K562 (cell line): ENCODE measurements around the gene BLM. TPM values are rescaled to one million over a fixed set of nuclear protein-coding genes. Genes with fewer than 3 reads are reported as not detected.

Source experiments
- ATAC-seq: fragments of 200-7000 bp; cut with Tn5 transposase; 3 replicates; pipeline ENCODE4 v1.9.1; 2020; ENCODE audit warnings: moderate library complexity
- BruUV-seq: library from RNA; stranded (reverse); fragments of 400-500 nt; replicated peaks from 2 replicates; lab custom pipeline; 2021; lab: Mats Ljungman, UMichigan
- CTCF ChIA-PET: fragments of 300-600 bp; formaldehyde crosslinking; extraction: SDS; loops from one replicate; lab custom pipeline; 2021; ENCODE audit warnings: low intra/inter-chr PET ratio; lab: Yijun Ruan, JAX
- POLR2A ChIA-PET: fragments of 300-600, 350-650 bp; sonication (Branson Sonifier 250); formaldehyde crosslinking; extraction: SDS; loops from one replicate; lab custom pipeline; 2021; ENCODE audit warnings: antibody characterized with exemption, inconsistent platforms; lab: Yijun Ruan, JAX
- DNase-seq, 4 experiments: peaks; one replicate each; pipeline versions ENCODE4 v3.0.0 to v3.0.0-alpha.2; 2011 to 2018; ENCODE audit warnings: low spot score in 3 of 4, mixed read lengths in 3 of 4; ENCODE audit errors: extremely low read depth in 1 of 4
- FAIRE-seq: peaks from 2 replicates; lab custom pipeline; 2011; peaks lifted over from hg19 to GRCh38; lab: Jason Lieb, UNC
- H2AFZ ChIP-seq: 2 replicates; pipeline ENCODE4 v1.6.0; 2011; ENCODE audit warnings: low read depth, low read length, control low read depth, inconsistent platforms
- H3K27ac ChIP-seq: fragments of 200-600 bp; 3 replicates; pipeline ENCODE4 v1.8.0; 2011; ENCODE audit warnings: low read depth, mild to moderate bottlenecking, control low read depth, inconsistent platforms, low read length, moderate library complexity, mixed read lengths; ENCODE audit errors: extremely low read depth
- H3K27me3 ChIP-seq, 2 experiments: fragments of 300-600 bp in 1 of 2; 2 replicates in 1 of 2; 3 replicates in 1 of 2; pipeline versions ENCODE4 v1.6.0 to v1.8.0; 2011; ENCODE audit warnings: inconsistent platforms in 2 of 2, low read length in 2 of 2, mild to moderate bottlenecking in 1 of 2, mixed read lengths in 1 of 2, moderate library complexity in 1 of 2; ENCODE audit not compliant: control insufficient read depth in 2 of 2, insufficient read depth in 2 of 2
- H3K36me3 ChIP-seq: fragments of 300-600 bp; 3 replicates; pipeline ENCODE4 v1.8.0; 2011; ENCODE audit warnings: mild to moderate bottlenecking, low read length, inconsistent platforms; ENCODE audit not compliant: control insufficient read depth, insufficient read depth
- H3K4me1 ChIP-seq, 2 experiments: fragments of 200-600 bp in 1 of 2; replicated peaks in 1 of 2; 2 replicates in 1 of 2; 3 replicates in 1 of 2; pipeline versions ENCODE4 v1.5.1 to v1.8.0; 2011; ENCODE audit warnings: inconsistent platforms in 2 of 2, low read length in 2 of 2, mild to moderate bottlenecking in 1 of 2, mixed read lengths in 1 of 2, moderate library complexity in 1 of 2; ENCODE audit not compliant: control insufficient read depth in 2 of 2, insufficient read depth in 2 of 2
- H3K4me2 ChIP-seq: 2 replicates; pipeline ENCODE4 v1.6.1; 2011; ENCODE audit warnings: low read length, control low read depth, inconsistent platforms, mixed read lengths; ENCODE audit not compliant: insufficient read depth
- H3K4me3 ChIP-seq: fragments of 200-600 bp; sonication (generic), shearing (Covaris generic); 2 replicates; pipeline ENCODE4 v1.5.1; 2016; ENCODE audit warnings: control low read depth, inconsistent platforms
- H3K79me2 ChIP-seq: fragments of 200-600 bp; 3 replicates; pipeline ENCODE4 v1.8.0; 2011; ENCODE audit warnings: low read length, inconsistent platforms; ENCODE audit not compliant: control insufficient read depth, insufficient read depth
- H3K9ac ChIP-seq, 2 experiments: 2 replicates each; pipeline versions ENCODE4 v1.6.0 to v1.6.1; 2011; ENCODE audit warnings: low read depth in 2 of 2, low read length in 2 of 2, control low read depth in 1 of 2, inconsistent platforms in 1 of 2, mild to moderate bottlenecking in 1 of 2, mixed read lengths in 1 of 2; ENCODE audit not compliant: insufficient read depth in 1 of 2
- H3K9me1 ChIP-seq: one replicate; pipeline ENCODE4 v1.6.0; 2011; ENCODE audit warnings: inconsistent platforms, mild to moderate bottlenecking, low read length, moderate library complexity; ENCODE audit not compliant: control insufficient read depth, insufficient read depth
- H3K9me3 ChIP-seq: replicated peaks from 2 replicates; pipeline ENCODE4 v1.5.1; 2011; ENCODE audit warnings: low read depth, low read length, inconsistent platforms; ENCODE audit not compliant: control insufficient read depth, insufficient read depth
- H4K20me1 ChIP-seq: replicated peaks from 2 replicates; pipeline ENCODE4 v1.6.1; 2011; ENCODE audit warnings: low read length, inconsistent platforms, mixed read lengths; ENCODE audit not compliant: control insufficient read depth, insufficient read depth
- CTBP1 ChIP-seq: fragments of 450-650 bp; IDR thresholded peaks from 2 replicates; pipeline ENCODE4 v1.6.1; 2016; ENCODE audit warnings: borderline replicate concordance
- ELK1 ChIP-seq: sonication (generic); formaldehyde crosslinking; IDR thresholded peaks from 2 replicates; pipeline ENCODE4 v1.8.1; 2022; ENCODE audit warnings: missing genetic modification reagents
- KLF1 ChIP-seq: fragments of 450-650 bp; IDR thresholded peaks from 2 replicates; pipeline ENCODE4 v1.6.1; 2016; ENCODE audit warnings: missing genetic modification characterization, missing compliant biosample characterization
- MCM3 ChIP-seq: fragments of 450-650 bp; IDR thresholded peaks from 2 replicates; pipeline ENCODE4 v1.6.1; 2016
- MLLT1 ChIP-seq, 2 experiments: fragments of 450-650 bp; IDR thresholded peaks; 2 replicates each; pipeline ENCODE4 v1.6.1; 2016
- PHTF2 ChIP-seq: fragments of 250-450 bp; sonication (Bioruptor Pico); IDR thresholded peaks from 2 replicates; pipeline ENCODE4 v1.5.0; 2021; ENCODE audit warnings: mild to moderate bottlenecking
- RBM14 ChIP-seq: fragments of 200-400 bp; formaldehyde crosslinking; IDR thresholded peaks from 2 replicates; pipeline ENCODE4 v1.6.1; 2018; ENCODE audit warnings: low read depth, mild to moderate bottlenecking, low read length, moderate library complexity, borderline replicate concordance; ENCODE audit not compliant: insufficient read depth
- SMARCB1 ChIP-seq: IDR thresholded peaks from 2 replicates; pipeline ENCODE4 v1.6.1; 2011; ENCODE audit warnings: improper control_type of control experiment, low read depth; ENCODE audit not compliant: insufficient read length
- SNIP1 ChIP-seq: fragments of 450-650 bp; IDR thresholded peaks from 2 replicates; pipeline ENCODE4 v1.7.1; 2017; ENCODE audit warnings: low read depth, mild to moderate bottlenecking
- ZBTB26 ChIP-seq: fragments of 450-650 bp; formaldehyde crosslinking; IDR thresholded peaks from 2 replicates; pipeline ENCODE4 v1.4.0; 2022; ENCODE audit warnings: missing genetic modification characterization
- ZSCAN32 ChIP-seq: fragments of 450-650 bp; formaldehyde crosslinking; IDR thresholded peaks from 2 replicates; pipeline ENCODE4 v1.4.0; 2020; ENCODE audit warnings: mild to moderate bottlenecking, moderate library complexity
- WGBS: fragments of 100-300 bp; shearing (Covaris generic); methylation state at CpG from one replicate; pipeline ENCODE4 v1.1.6; 2016; ENCODE audit warnings: low coverage, mixed read lengths; ENCODE audit not compliant: insufficient coverage; ENCODE audit errors: missing lambda C conversion rate; 5-methylcytosine and 5-hydroxymethylcytosine counted together
- in situ Hi-C: fragments of 300-500 bp; cut with MboI; formaldehyde crosslinking; loops from 4 replicates; pipeline ENCODE4 v1.15.0; 2018; ENCODE audit warnings: inconsistent platforms, mixed read lengths
- intact Hi-C: fragments of 100-400 bp; cut with micrococcal nuclease; formaldehyde crosslinking; loops from 2 replicates; pipeline ENCODE4 v1.14.2; 2022
- polyA plus RNA-seq, 8 experiments: library from polyadenylated mRNA; depleted of rRNA in 4 of 8; stranded (reverse) in 5 of 8; unstranded in 3 of 8; fragments of >200 nt; fragmentation: Nextera tagmentation in 2 of 8; fragmentation: Illumina TruSeq in 1 of 8; extraction: Ambion mirVana in 2 of 8; extraction: Trizol in 1 of 8; gene quantifications; 2 replicates each; pipeline versions ENCODE4 v1.2.1 to v1.2.3, GENCODE V29; 2011 to 2014; ENCODE audit warnings: inconsistent platforms in 1 of 8, missing spikeins in 1 of 8
- total RNA-seq, 7 experiments: library from RNA; depleted of rRNA in 6 of 7; stranded (reverse); fragments of >200 nt in 6 of 7; fragmentation: Illumina TruSeq in 2 of 7; extraction: Trizol in 2 of 7; gene quantifications; 2 replicates each; pipeline versions ENCODE4 v1.2.1 to v1.2.3, GENCODE V29; 2011 to 2021; ENCODE audit warnings: low replicate concordance in 1 of 7
- TF ChIP-seq, protein P1 (sequence below): fragments of 250-450 bp; sonication (Bioruptor Pico); IDR thresholded peaks from 2 replicates; pipeline ENCODE4 v1.8.0; 2021; ENCODE audit warnings: borderline replicate concordance, mild to moderate bottlenecking, moderate library complexity; ENCODE audit not compliant: poor library complexity, severe bottlenecking

BLM gene
- total and polyA plus RNA-seq, 9 of the 15 experiments (the other 6 are each of a cell fraction or from before 2014, with no cell fraction given) = 21.0 to 56.0 (median 43.9) TPM

DNA sequence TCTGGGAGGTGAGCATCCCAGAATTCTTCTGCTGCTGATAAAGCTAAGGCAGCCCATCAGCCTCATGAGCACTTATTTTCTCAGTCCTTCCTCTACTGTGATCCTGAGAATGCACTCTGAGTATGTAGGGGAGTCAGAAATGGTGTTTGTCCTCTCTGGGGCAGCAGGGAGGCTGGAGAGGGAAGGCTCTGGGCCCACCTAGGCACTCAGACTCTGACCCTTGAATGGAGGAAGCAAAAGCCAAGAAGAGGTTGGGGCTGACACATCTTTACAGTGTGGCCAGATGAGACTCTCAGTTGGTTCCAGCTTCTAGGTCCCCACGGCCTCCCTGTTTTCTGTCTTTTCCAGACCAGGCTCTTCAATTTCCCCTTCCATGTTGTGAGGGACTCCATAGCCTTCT is 36.1 kb upstream of the BLM start:
- Histone ChIP-seq H3K4me1 (peaks cover 4 to 13% of the 10 kb centered on the region in 2 experiments; a peak in 4 of 5 replicates), H3K9me1 (no peaks in the 10 kb centered on the region), H3K4me3 (no peak overlapping the region), H3K27ac (no peak overlapping the region), H3K9me3 (no peaks in the 10 kb centered on the region), H3K4me2 (no peak overlapping the region), H3K9ac (no peak overlapping the region), H3K79me2 (no peaks in the 10 kb centered on the region), H3K27me3 (no peaks in the 10 kb centered on the region), H3K36me3 (no peaks in the 10 kb centered on the region), H2AFZ (no peak overlapping the region), H4K20me1 (no peaks in the 10 kb centered on the region)
- intact Hi-C loops = no loop called here
- no TSS peak for BruUV-seq
- in situ Hi-C loops = no loop called here
- ATAC-seq (no peak), DNase-seq (no peak), FAIRE-seq (no peak)
- TF ChIP-seq SMARCB1 (no peak), ZSCAN32 (CRISPR knock-in tag) (no peak), RBM14 (no peak), CTBP1 (no peak), MCM3 (no peak), KLF1 (tag) (no peak), ELK1 (CRISPR knock-in tag) (no peak), SNIP1 (no peak), PHTF2 (CRISPR knock-in tag) (no peak), ZBTB26 (no peak), MLLT1 (IDR thresholded peaks at IDR 0.05) (no peak)
- TF ChIP-seq, protein P1, sequence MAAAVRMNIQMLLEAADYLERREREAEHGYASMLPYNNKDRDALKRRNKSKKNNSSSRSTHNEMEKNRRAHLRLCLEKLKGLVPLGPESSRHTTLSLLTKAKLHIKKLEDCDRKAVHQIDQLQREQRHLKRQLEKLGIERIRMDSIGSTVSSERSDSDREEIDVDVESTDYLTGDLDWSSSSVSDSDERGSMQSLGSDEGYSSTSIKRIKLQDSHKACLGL = no peak
- ChIA-PET POLR2A (interaction anchor here (1.1 kb wide), 1 partner anchor 454 kb away, joined by 5 read pairs; no protein-coding TSS in a partner anchor), CTCF (no interaction called here)
- no CpG with 5 or more reads among the region's 1 CpG for WGBS
